ENCODE results near the gene MAMLD1. TPM values are rescaled to one million over a fixed set of nuclear protein-coding genes. Genes with fewer than 3 reads are reported as not detected.

Gene MAMLD1
- total RNA-seq, 1 donor from 2014 or later: 0.25 TPM

GRCh38 chrX:150323020-150323419 is 40.1 kb upstream of the MAMLD1 start:
- no peaks in the 10 kb centered on the region for H3K9me3 Mint-ChIP-seq (ENCODE audit: unreplicated experiment)

GRCh38 chrX:150324035-150324728 is 38.9 kb upstream of the MAMLD1 start:
- peaks cover 2% of the 10 kb centered on the region for H3K27me3 Mint-ChIP-seq (ENCODE audit: unreplicated experiment)
- no peak for TF ChIP-seq CTCF (IDR thresholded peaks at IDR 0.05; ENCODE audit: partially characterized antibody, unreplicated experiment)
- peaks cover 4% of the 10 kb centered on the region for H3K36me3 Mint-ChIP-seq (ENCODE audit: unreplicated experiment)
- H3K9me3 Mint-ChIP-seq (ENCODE audit: unreplicated experiment): no peaks in the 10 kb centered on the region
- H3K4me1 Mint-ChIP-seq (ENCODE audit: low read depth, unreplicated experiment): no peaks in the 10 kb centered on the region
- H3K27ac Mint-ChIP-seq (ENCODE audit: unreplicated experiment): no peak overlapping the region
- H3K4me3 Mint-ChIP-seq (ENCODE audit: unreplicated experiment): no peak overlapping the region
- no peak for DNase-seq

More at GRCh38 chrX:150323020-150323419, 40.1 kb upstream of the MAMLD1 start:
- Mint-ChIP-seq H3K27ac (ENCODE audit: unreplicated experiment) (no peak overlapping the region), H3K4me1 (ENCODE audit: low read depth, unreplicated experiment) (no peaks in the 10 kb centered on the region), H3K36me3 (ENCODE audit: unreplicated experiment) (peaks cover 4% of the 10 kb centered on the region), H3K27me3 (ENCODE audit: unreplicated experiment) (peaks cover 2% of the 10 kb centered on the region), H3K4me3 (ENCODE audit: unreplicated experiment) (no peak overlapping the region)
- no peak for TF ChIP-seq CTCF (IDR thresholded peaks at IDR 0.05; ENCODE audit: partially characterized antibody, unreplicated experiment)
- no peak for DNase-seq

- H3K27me3 Mint-ChIP-seq (ENCODE audit: unreplicated experiment): peaks cover 2% of the 10 kb centered on the region
- H3K36me3 Mint-ChIP-seq (ENCODE audit: unreplicated experiment): peaks cover 4% of the 10 kb centered on the region
- DNase-seq: no peak
- H3K27ac Mint-ChIP-seq (ENCODE audit: unreplicated experiment): no peak overlapping the region
- no peak for TF ChIP-seq CTCF (IDR thresholded peaks at IDR 0.05; ENCODE audit: partially characterized antibody, unreplicated experiment)
- no peak overlapping the region for H3K4me3 Mint-ChIP-seq (ENCODE audit: unreplicated experiment)
- H3K4me1 Mint-ChIP-seq (ENCODE audit: low read depth, unreplicated experiment): no peaks in the 10 kb centered on the region
- no peaks in the 10 kb centered on the region for H3K9me3 Mint-ChIP-seq (ENCODE audit: unreplicated experiment)
Observed at GRCh38 chrX:150324919-150325318, 38.2 kb upstream of the MAMLD1 start.

- no peaks in the 10 kb centered on the region for H3K4me1 Mint-ChIP-seq (ENCODE audit: low read depth, unreplicated experiment)
- H3K27me3 Mint-ChIP-seq (ENCODE audit: unreplicated experiment): peaks cover 2% of the 10 kb centered on the region
- no peak overlapping the region for H3K4me3 Mint-ChIP-seq (ENCODE audit: unreplicated experiment)
- no peaks in the 10 kb centered on the region for H3K9me3 Mint-ChIP-seq (ENCODE audit: unreplicated experiment)
- no peak for TF ChIP-seq CTCF (IDR thresholded peaks at IDR 0.05; ENCODE audit: partially characterized antibody, unreplicated experiment)
- peaks cover 4% of the 10 kb centered on the region for H3K36me3 Mint-ChIP-seq (ENCODE audit: unreplicated experiment)
- no peak for DNase-seq
- no peak overlapping the region for H3K27ac Mint-ChIP-seq (ENCODE audit: unreplicated experiment)
Observed at GRCh38 chrX:150326541-150327247, 36.4 kb upstream of the MAMLD1 start.

- no peak for DNase-seq
- H3K36me3 Mint-ChIP-seq (ENCODE audit: unreplicated experiment): peaks cover 4% of the 10 kb centered on the region
- H3K27ac Mint-ChIP-seq (ENCODE audit: unreplicated experiment): no peak overlapping the region
- no peak overlapping the region for H3K4me3 Mint-ChIP-seq (ENCODE audit: unreplicated experiment)
- no peak for TF ChIP-seq CTCF (IDR thresholded peaks at IDR 0.05; ENCODE audit: partially characterized antibody, unreplicated experiment)
- H3K27me3 Mint-ChIP-seq (ENCODE audit: unreplicated experiment): peaks cover 2% of the 10 kb centered on the region
- no peaks in the 10 kb centered on the region for H3K4me1 Mint-ChIP-seq (ENCODE audit: low read depth, unreplicated experiment)
- no peaks in the 10 kb centered on the region for H3K9me3 Mint-ChIP-seq (ENCODE audit: unreplicated experiment)
Observed at GRCh38 chrX:150329282-150329681, 33.8 kb upstream of the MAMLD1 start.
